SK-N-SH treated with all-trans-retinoic acid at 6 μM for 48 hours (cell line): ENCODE data around the gene SNAPC1.
A peak's percentile ranks its signal among the peaks of the same experiment; 100 is the strongest.

Source experiments
- ATAC-seq: fragments of 200-7000 bp; cut with Tn5 transposase; 3 replicates; pipeline ENCODE4 v1.9.1; 2020; ENCODE audit warnings: mild to moderate bottlenecking, moderate library complexity
- ARNTL ChIP-seq: fragments of 450-650 bp; formaldehyde crosslinking; IDR thresholded peaks from 2 replicates; pipeline ENCODE4 v1.5.0; 2020; ENCODE audit warnings: low read depth, mild to moderate bottlenecking, moderate library complexity, borderline replicate concordance
- BACH2 ChIP-seq: fragments of 250-450 bp; sonication (Bioruptor Pico); IDR thresholded peaks from 2 replicates; pipeline ENCODE4 v1.9.0; 2021; ENCODE audit warnings: mild to moderate bottlenecking, borderline replicate concordance
- CSDC2 ChIP-seq: fragments of 250-450 bp; sonication (Bioruptor Pico); IDR thresholded peaks from 2 replicates; pipeline ENCODE4 v1.5.0; 2020; ENCODE audit warnings: mild to moderate bottlenecking, moderate library complexity
- ESRRG ChIP-seq: fragments of 250-450 bp; sonication (Bioruptor Pico); IDR thresholded peaks from 2 replicates; pipeline ENCODE4 v1.6.1; 2021; ENCODE audit warnings: mild to moderate bottlenecking
- ISL1 ChIP-seq: fragments of 250-450 bp; sonication (Bioruptor Pico); IDR thresholded peaks from 2 replicates; pipeline ENCODE4 v2.1.2; 2022; ENCODE audit warnings: mild to moderate bottlenecking, moderate library complexity
- PPARA ChIP-seq: fragments of 250-450 bp; sonication (Bioruptor Pico); IDR thresholded peaks from 2 replicates; pipeline ENCODE4 v1.5.0; 2020; ENCODE audit warnings: mild to moderate bottlenecking, borderline replicate concordance
- RARB ChIP-seq: fragments of 250-450 bp; sonication (Bioruptor Pico); IDR thresholded peaks from 2 replicates; pipeline ENCODE4 v1.8.0; 2021; ENCODE audit warnings: mild to moderate bottlenecking, moderate library complexity
- SNAI2 ChIP-seq: fragments of 250-450 bp; sonication (Bioruptor Pico); IDR thresholded peaks from 2 replicates; pipeline ENCODE4 v1.5.0; 2020; ENCODE audit warnings: mild to moderate bottlenecking, moderate library complexity
- TCF4 ChIP-seq: fragments of 250-450 bp; sonication (Bioruptor Pico); IDR thresholded peaks from 2 replicates; pipeline ENCODE4 v1.8.0; 2021; ENCODE audit warnings: mild to moderate bottlenecking, moderate library complexity, borderline replicate concordance
- TOX ChIP-seq: fragments of 250-450 bp; sonication (Bioruptor Pico); IDR thresholded peaks from 2 replicates; pipeline ENCODE4 v1.8.0; 2021; ENCODE audit warnings: mild to moderate bottlenecking, moderate library complexity, borderline replicate concordance
- ZC3H10 ChIP-seq: fragments of 250-450 bp; sonication (Bioruptor Pico); IDR thresholded peaks from 2 replicates; pipeline ENCODE4 v1.5.1; 2021; ENCODE audit warnings: mild to moderate bottlenecking, moderate library complexity
- ZFP3 ChIP-seq: fragments of 250-450 bp; sonication (Bioruptor Pico); IDR thresholded peaks from 2 replicates; pipeline ENCODE4 v1.5.0; 2020; ENCODE audit warnings: mild to moderate bottlenecking, moderate library complexity
- ZFP30 ChIP-seq: fragments of 450-650 bp; formaldehyde crosslinking; IDR thresholded peaks from 2 replicates; pipeline ENCODE4 v1.5.0; 2022; ENCODE audit warnings: mild to moderate bottlenecking, moderate library complexity
- ZNF565 ChIP-seq: fragments of 450-650 bp; formaldehyde crosslinking; conservative IDR thresholded peaks from 2 replicates; pipeline ENCODE4 v1.5.0; 2020; ENCODE audit warnings: low read depth, mild to moderate bottlenecking, moderate library complexity
- ZNF70 ChIP-seq: fragments of 450-650 bp; formaldehyde crosslinking; IDR thresholded peaks from 2 replicates; pipeline ENCODE4 v1.5.0; 2020; ENCODE audit warnings: mild to moderate bottlenecking, moderate library complexity
- ZNF8 ChIP-seq: fragments of 450-650 bp; formaldehyde crosslinking; IDR thresholded peaks from 2 replicates; pipeline ENCODE4 v1.5.0; 2020; ENCODE audit warnings: mild to moderate bottlenecking, moderate library complexity
- TF ChIP-seq, protein P1 (sequence below): fragments of 250-450 bp; sonication (Bioruptor Pico); IDR thresholded peaks from 2 replicates; pipeline ENCODE4 v1.5.1; 2021; ENCODE audit warnings: mild to moderate bottlenecking, moderate library complexity
- TF ChIP-seq, protein P2 (sequence below): fragments of 250-450 bp; sonication (Bioruptor Pico); IDR thresholded peaks from 2 replicates; pipeline ENCODE4 v1.8.0; 2021; ENCODE audit warnings: low read depth, mild to moderate bottlenecking, moderate library complexity, borderline replicate concordance
- TF ChIP-seq, protein P3 (sequence below): fragments of 250-450 bp; sonication (Bioruptor Pico); IDR thresholded peaks from 2 replicates; pipeline ENCODE4 v1.5.0; 2020; ENCODE audit warnings: mild to moderate bottlenecking, moderate library complexity
- TF ChIP-seq, protein P4 (sequence below): fragments of 250-450 bp; sonication (Bioruptor Pico); IDR thresholded peaks from 2 replicates; pipeline ENCODE4 v1.5.1; 2020; ENCODE audit warnings: low read depth, mild to moderate bottlenecking, moderate library complexity

The SNAPC1 gene

GRCh38 chr14:61719344-61720293 is 42.6 kb upstream of the SNAPC1 start:
- TF ChIP-seq, protein P1, sequence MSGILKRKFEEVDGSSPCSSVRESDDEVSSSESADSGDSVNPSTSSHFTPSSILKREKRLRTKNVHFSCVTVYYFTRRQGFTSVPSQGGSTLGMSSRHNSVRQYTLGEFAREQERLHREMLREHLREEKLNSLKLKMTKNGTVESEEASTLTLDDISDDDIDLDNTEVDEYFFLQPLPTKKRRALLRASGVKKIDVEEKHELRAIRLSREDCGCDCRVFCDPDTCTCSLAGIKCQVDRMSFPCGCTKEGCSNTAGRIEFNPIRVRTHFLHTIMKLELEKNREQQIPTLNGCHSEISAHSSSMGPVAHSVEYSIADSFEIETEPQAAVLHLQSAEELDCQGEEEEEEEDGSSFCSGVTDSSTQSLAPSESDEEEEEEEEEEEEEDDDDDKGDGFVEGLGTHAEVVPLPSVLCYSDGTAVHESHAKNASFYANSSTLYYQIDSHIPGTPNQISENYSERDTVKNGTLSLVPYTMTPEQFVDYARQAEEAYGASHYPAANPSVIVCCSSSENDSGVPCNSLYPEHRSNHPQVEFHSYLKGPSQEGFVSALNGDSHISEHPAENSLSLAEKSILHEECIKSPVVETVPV (CRISPR knock-in tag): no peak
- TF ChIP-seq, protein P2, sequence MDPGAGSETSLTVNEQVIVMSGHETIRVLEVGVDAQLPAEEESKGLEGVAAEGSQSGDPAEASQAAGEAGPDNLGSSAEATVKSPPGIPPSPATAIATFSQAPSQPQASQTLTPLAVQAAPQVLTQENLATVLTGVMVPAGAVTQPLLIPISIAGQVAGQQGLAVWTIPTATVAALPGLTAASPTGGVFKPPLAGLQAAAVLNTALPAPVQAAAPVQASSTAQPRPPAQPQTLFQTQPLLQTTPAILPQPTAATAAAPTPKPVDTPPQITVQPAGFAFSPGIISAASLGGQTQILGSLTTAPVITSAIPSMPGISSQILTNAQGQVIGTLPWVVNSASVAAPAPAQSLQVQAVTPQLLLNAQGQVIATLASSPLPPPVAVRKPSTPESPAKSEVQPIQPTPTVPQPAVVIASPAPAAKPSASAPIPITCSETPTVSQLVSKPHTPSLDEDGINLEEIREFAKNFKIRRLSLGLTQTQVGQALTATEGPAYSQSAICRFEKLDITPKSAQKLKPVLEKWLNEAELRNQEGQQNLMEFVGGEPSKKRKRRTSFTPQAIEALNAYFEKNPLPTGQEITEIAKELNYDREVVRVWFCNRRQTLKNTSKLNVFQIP: no peak
- no peak for TF ChIP-seq RARB (CRISPR knock-in tag)
- TF ChIP-seq BACH2 (CRISPR knock-in tag): no peak
- TF ChIP-seq ZNF565: no peak
- TF ChIP-seq SNAI2 (CRISPR knock-in tag): no peak
- TF ChIP-seq TOX (CRISPR knock-in tag): no peak
- no peak for TF ChIP-seq ZNF70 (CRISPR knock-in tag)
- no peak for TF ChIP-seq ZC3H10 (CRISPR knock-in tag)
- TF ChIP-seq, protein P3, sequence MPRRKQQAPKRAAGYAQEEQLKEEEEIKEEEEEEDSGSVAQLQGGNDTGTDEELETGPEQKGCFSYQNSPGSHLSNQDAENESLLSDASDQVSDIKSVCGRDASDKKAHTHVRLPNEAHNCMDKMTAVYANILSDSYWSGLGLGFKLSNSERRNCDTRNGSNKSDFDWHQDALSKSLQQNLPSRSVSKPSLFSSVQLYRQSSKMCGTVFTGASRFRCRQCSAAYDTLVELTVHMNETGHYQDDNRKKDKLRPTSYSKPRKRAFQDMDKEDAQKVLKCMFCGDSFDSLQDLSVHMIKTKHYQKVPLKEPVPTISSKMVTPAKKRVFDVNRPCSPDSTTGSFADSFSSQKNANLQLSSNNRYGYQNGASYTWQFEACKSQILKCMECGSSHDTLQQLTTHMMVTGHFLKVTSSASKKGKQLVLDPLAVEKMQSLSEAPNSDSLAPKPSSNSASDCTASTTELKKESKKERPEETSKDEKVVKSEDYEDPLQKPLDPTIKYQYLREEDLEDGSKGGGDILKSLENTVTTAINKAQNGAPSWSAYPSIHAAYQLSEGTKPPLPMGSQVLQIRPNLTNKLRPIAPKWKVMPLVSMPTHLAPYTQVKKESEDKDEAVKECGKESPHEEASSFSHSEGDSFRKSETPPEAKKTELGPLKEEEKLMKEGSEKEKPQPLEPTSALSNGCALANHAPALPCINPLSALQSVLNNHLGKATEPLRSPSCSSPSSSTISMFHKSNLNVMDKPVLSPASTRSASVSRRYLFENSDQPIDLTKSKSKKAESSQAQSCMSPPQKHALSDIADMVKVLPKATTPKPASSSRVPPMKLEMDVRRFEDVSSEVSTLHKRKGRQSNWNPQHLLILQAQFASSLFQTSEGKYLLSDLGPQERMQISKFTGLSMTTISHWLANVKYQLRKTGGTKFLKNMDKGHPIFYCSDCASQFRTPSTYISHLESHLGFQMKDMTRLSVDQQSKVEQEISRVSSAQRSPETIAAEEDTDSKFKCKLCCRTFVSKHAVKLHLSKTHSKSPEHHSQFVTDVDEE (CRISPR knock-in tag): no peak
- 0 out of 3 replicates have a peak, but pooled peaks have one; percentile 19 for ATAC-seq

GRCh38 chr14:61720294-61720661 is 41.9 kb upstream of the SNAPC1 start:
- TF ChIP-seq, protein P4, sequence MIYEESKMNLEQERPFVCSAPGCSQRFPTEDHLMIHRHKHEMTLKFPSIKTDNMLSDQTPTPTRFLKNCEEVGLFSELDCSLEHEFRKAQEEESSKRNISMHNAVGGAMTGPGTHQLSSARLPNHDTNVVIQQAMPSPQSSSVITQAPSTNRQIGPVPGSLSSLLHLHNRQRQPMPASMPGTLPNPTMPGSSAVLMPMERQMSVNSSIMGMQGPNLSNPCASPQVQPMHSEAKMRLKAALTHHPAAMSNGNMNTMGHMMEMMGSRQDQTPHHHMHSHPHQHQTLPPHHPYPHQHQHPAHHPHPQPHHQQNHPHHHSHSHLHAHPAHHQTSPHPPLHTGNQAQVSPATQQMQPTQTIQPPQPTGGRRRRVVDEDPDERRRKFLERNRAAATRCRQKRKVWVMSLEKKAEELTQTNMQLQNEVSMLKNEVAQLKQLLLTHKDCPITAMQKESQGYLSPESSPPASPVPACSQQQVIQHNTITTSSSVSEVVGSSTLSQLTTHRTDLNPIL (CRISPR knock-in tag): no peak
- TF ChIP-seq RARB (CRISPR knock-in tag) (no peak), ARNTL (CRISPR knock-in tag) (no peak), ZFP3 (CRISPR knock-in tag) (no peak), ZFP30 (CRISPR knock-in tag) (no peak), ZNF8 (CRISPR knock-in tag) (no peak), ESRRG (CRISPR knock-in tag) (no peak), PPARA (CRISPR knock-in tag) (no peak)
- TF ChIP-seq, all 23 proteins: peak for 0
- no peak for ATAC-seq

- ATAC-seq: no peak
- TF ChIP-seq CSDC2 (CRISPR knock-in tag) (no peak), RARB (CRISPR knock-in tag) (no peak), ZFP3 (CRISPR knock-in tag) (no peak), ZNF565 (no peak), PPARA (CRISPR knock-in tag) (no peak), ZNF8 (CRISPR knock-in tag) (no peak), TOX (CRISPR knock-in tag) (no peak), SNAI2 (CRISPR knock-in tag) (no peak), BACH2 (CRISPR knock-in tag) (no peak), ZNF70 (CRISPR knock-in tag) (no peak), ARNTL (CRISPR knock-in tag) (no peak), ISL1 (CRISPR knock-in tag) (no peak), TCF4 (no peak), ESRRG (CRISPR knock-in tag) (no peak)
- TF ChIP-seq, protein P1 (CRISPR knock-in tag): no peak
- TF ChIP-seq, protein P4 (CRISPR knock-in tag): no peak
- TF ChIP-seq, protein P2: no peak
Observed at GRCh38 chr14:61720741-61721140, 41.5 kb upstream of the SNAPC1 start.
